ENCODE measurements around the gene ROBO2.

The ROBO2 gene

GRCh38 chr3:77467702-77468625 lies 428.1 kb downstream of the ROBO2 start:
- CTCF ChIA-PET, result interaction anchor here (2.1 kb wide), 1 partner anchor 10 kb away, joined by 5 read pairs; no protein-coding TSS in a partner anchor
- DNase-seq (ENCODE audit: extremely low spot score), result no peak
- POLR2A ChIA-PET, result no interaction called here
- no peak for TF ChIP-seq CTCF (IDR thresholded peaks at IDR 0.05; ENCODE audit: control extremely low read depth, extremely low read depth, low read depth, missing control alignments)

- TF ChIP-seq CTCF (IDR thresholded peaks at IDR 0.05; ENCODE audit: control extremely low read depth, extremely low read depth, low read depth, missing control alignments), result no peak
- CTCF ChIA-PET, result interaction anchor here (2.1 kb wide), 1 partner anchor 10 kb away, joined by 5 read pairs; no protein-coding TSS in a partner anchor
- DNase-seq (ENCODE audit: extremely low spot score), result no peak
- POLR2A ChIA-PET, result no interaction called here
Observed at GRCh38 chr3:77468626-77469020, 428.7 kb downstream of the ROBO2 start.

- no peak for TF ChIP-seq CTCF (IDR thresholded peaks at IDR 0.05; ENCODE audit: control extremely low read depth, extremely low read depth, low read depth, missing control alignments)
- no peak for DNase-seq (ENCODE audit: extremely low spot score)
- ChIA-PET CTCF (interaction anchor here (1.1 kb wide), 1 partner anchor 12 kb away, joined by 3 read pairs; no protein-coding TSS in a partner anchor), POLR2A (no interaction called here)
Observed at GRCh38 chr3:77475507-77475906, 435.6 kb downstream of the ROBO2 start.

DNA sequence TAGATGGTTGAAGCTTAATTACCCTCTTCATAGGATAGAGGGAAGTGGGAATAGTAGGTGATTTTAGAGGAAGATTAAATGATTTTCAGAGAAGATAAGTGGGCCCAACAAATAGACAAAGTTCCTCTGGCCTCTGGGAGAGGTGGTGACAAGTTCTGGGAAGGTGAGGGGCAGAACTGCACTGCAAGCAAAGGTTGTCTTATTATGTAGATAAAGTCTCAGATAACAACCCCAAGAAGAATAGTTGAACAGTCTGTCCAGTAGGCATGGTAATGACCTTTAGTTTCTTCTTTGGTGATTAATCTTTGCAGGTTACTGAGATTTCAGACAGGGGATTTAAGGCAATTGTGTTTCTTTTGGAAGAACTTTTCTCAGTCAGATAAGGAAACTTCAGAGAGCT lies 439.1 kb downstream of the ROBO2 start:
- ChIA-PET CTCF (interaction anchor here (1.7 kb wide), 1 partner anchor 11 kb away, joined by 5 read pairs; no protein-coding TSS in a partner anchor), POLR2A (no interaction called here)
- DNase-seq (ENCODE audit: extremely low spot score), result no peak
- TF ChIP-seq CTCF (IDR thresholded peaks at IDR 0.05; ENCODE audit: control extremely low read depth, extremely low read depth, low read depth, missing control alignments), result no peak

- CTCF ChIA-PET, result no interaction called here
- TF ChIP-seq CTCF (IDR thresholded peaks at IDR 0.05; ENCODE audit: control extremely low read depth, extremely low read depth, low read depth, missing control alignments), result no peak
- POLR2A ChIA-PET, result no interaction called here
- DNase-seq (ENCODE audit: extremely low spot score), result no peak
Observed at GRCh38 chr3:77489216-77489615, 449.3 kb downstream of the ROBO2 start.

GRCh38 chr3:77491961-77492360 lies 452.1 kb downstream of the ROBO2 start:
- no peak for DNase-seq (ENCODE audit: extremely low spot score)
- ChIA-PET CTCF (interaction anchor here (1.2 kb wide), 1 partner anchor 18 kb away, joined by 3 read pairs; no protein-coding TSS in a partner anchor), POLR2A (no interaction called here)
- no peak for TF ChIP-seq CTCF (IDR thresholded peaks at IDR 0.05; ENCODE audit: control extremely low read depth, extremely low read depth, low read depth, missing control alignments)

Data from GM10248 (cell line).